Measurements from ENCODE around the gene JAKMIP2.

JAKMIP2 gene

GRCh38 chr5:147552897-147553296 is 229.6 kb downstream of the JAKMIP2 start:
- DNase-seq: no peak

GRCh38 chr5:147551677-147552076 is 230.9 kb downstream of the JAKMIP2 start:
- DNase-seq: no peak

GRCh38 chr5:147547730-147548129 is 234.8 kb downstream of the JAKMIP2 start:
- DNase-seq: no peak

DNA sequence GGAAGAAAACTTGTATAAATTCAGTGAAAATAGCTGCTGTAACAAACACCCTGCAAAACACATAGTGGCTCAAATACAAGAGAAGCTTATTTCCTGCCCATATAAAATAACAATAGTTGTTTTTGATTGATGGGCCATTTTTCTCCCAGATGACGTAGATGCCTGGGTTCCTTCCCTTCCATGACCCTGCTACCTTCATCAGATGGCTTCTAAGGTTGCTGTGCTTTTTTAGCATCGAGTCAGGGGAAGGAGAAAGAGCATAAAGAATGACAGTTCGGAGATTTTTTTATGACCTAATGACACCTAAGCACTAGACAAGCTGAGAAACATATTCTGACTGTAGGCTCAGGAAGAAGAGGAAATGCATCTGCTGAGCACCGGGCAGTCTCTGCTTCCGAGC is 238.0 kb downstream of the JAKMIP2 start:
- DNase-seq: no peak

DNA sequence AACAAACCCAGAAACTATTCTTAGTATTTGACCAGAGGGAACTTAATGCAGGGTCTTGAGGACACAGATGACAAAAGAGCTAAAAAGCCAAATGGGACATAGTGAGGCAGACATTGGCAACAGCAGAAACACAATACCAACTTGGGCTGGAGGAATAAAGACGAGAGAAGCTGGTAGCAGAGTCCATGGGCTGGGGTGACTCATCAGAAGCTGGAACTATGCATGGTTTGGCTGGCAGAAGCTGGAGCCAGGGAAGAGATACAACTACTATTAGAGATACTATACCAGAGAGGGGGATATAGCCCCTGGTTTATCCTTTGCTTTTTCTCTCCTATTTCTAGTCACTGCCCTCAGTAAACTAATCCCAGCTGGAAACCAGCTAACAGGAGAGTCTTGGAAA is 243.5 kb downstream of the JAKMIP2 start:
- DNase-seq: no peak

- no peak for DNase-seq
Observed at GRCh38 chr5:147538236-147538635, 244.3 kb downstream of the JAKMIP2 start.

Data from activated CD4-positive, alpha-beta T cell treated with anti-CD3 and anti-CD28 coated beads for 1 hour (primary cell).